GM12892 (cell line): ENCODE measurements around the gene ABCC4.
A peak's percentile ranks its signal among the peaks of the same experiment; 100 is the strongest.

ENCODE experiments used
- DNase-seq: peaks from one replicate; pipeline ENCODE4 v3.0.0; 2011; ENCODE audit not compliant: insufficient read length
- FAIRE-seq: peaks from 2 replicates; lab custom pipeline; 2011; peaks lifted over from hg19 to GRCh38; lab: Jason Lieb, UNC
- POLR2A ChIP-seq: IDR thresholded peaks from 2 replicates; pipeline ENCODE4 v1.6.1; 2011; ENCODE audit warnings: low read depth, low read length, control low read depth
- POLR2AphosphoS5 ChIP-seq: IDR thresholded peaks from 2 replicates; pipeline ENCODE4 v1.6.1; 2011; ENCODE audit warnings: low read depth, low read length, control low read depth
- TAF1 ChIP-seq: IDR thresholded peaks from 2 replicates; pipeline ENCODE4 v1.6.1; 2011; ENCODE audit warnings: low read depth, mild to moderate bottlenecking, control low read depth, low read length, borderline replicate concordance

The ABCC4 gene

GRCh38 chr13:95267662-95268342 is 33.4 kb downstream of the ABCC4 start:
- DNase-seq, result no peak
- FAIRE-seq, result no peak
- TF ChIP-seq TAF1 (no peak), POLR2AphosphoS5 (no peak), POLR2A (no peak)

- no peak for FAIRE-seq
- no peak for DNase-seq
- TF ChIP-seq POLR2A, result no peak
- no peak for TF ChIP-seq TAF1
- TF ChIP-seq POLR2AphosphoS5, result no peak
Observed at GRCh38 chr13:95264225-95264624, 37.0 kb downstream of the ABCC4 start.

GRCh38 chr13:95262837-95263384 is 38.3 kb downstream of the ABCC4 start:
- TF ChIP-seq POLR2A, result no peak
- TF ChIP-seq POLR2AphosphoS5, result no peak
- TF ChIP-seq TAF1, result no peak
- FAIRE-seq (no peak), DNase-seq (no peak)

GRCh38 chr13:95261956-95262355 is 39.3 kb downstream of the ABCC4 start:
- TF ChIP-seq TAF1 (no peak), POLR2A (no peak), POLR2AphosphoS5 (no peak)
- FAIRE-seq, result peak; percentile 64
- DNase-seq, result no peak

- no peak for DNase-seq
- TF ChIP-seq TAF1 (no peak), POLR2AphosphoS5 (no peak), POLR2A (no peak)
- peak; percentile 87 for FAIRE-seq
Observed at GRCh38 chr13:95260031-95260525, 41.2 kb downstream of the ABCC4 start.

GRCh38 chr13:95258619-95259194 is 42.5 kb downstream of the ABCC4 start:
- no peak for TF ChIP-seq POLR2AphosphoS5
- TF ChIP-seq TAF1, result no peak
- DNase-seq (no peak), FAIRE-seq (no peak)

GRCh38 chr13:95258098-95258497 is 43.2 kb downstream of the ABCC4 start:
- DNase-seq (no peak), FAIRE-seq (no peak)
- TF ChIP-seq POLR2AphosphoS5 (no peak), POLR2A (no peak), TAF1 (no peak)

- no peak for DNase-seq
- FAIRE-seq, result no peak
- TF ChIP-seq POLR2AphosphoS5, result 0 out of 2 replicates have a peak, but pooled peaks have one; percentile 16
- TF ChIP-seq POLR2A, result no peak
Observed at GRCh38 chr13:95256091-95256490, 45.2 kb downstream of the ABCC4 start.

GRCh38 chr13:95255072-95255732 is 46.0 kb downstream of the ABCC4 start:
- FAIRE-seq (no peak), DNase-seq (no peak)
- 0 out of 2 replicates have a peak, but pooled peaks have one; percentile 11 for TF ChIP-seq POLR2AphosphoS5
- no peak for TF ChIP-seq TAF1
- no peak for TF ChIP-seq POLR2A

GRCh38 chr13:95254339-95254738 is 46.9 kb downstream of the ABCC4 start:
- FAIRE-seq, result peak; percentile 21
- TF ChIP-seq TAF1, result no peak
- no peak for TF ChIP-seq POLR2A
- TF ChIP-seq POLR2AphosphoS5, result no peak
- DNase-seq, result no peak

GRCh38 chr13:95253033-95253432 is 48.2 kb downstream of the ABCC4 start:
- no peak for TF ChIP-seq POLR2A
- no peak for TF ChIP-seq TAF1
- TF ChIP-seq POLR2AphosphoS5, result no peak
- FAIRE-seq, result peak; percentile 27

More at GRCh38 chr13:95253033-95253432, 48.2 kb downstream of the ABCC4 start:
- no peak for DNase-seq
